HepG2 (cell line): ENCODE results near the gene NOL4L. TPM values are rescaled to one million over a fixed set of nuclear protein-coding genes. Genes with fewer than 3 reads are reported as not detected.
A peak's percentile ranks its signal among the peaks of the same experiment; 100 is the strongest.

Experiments
- CC2D1A ChIP-seq: sonication (generic); formaldehyde crosslinking; IDR thresholded peaks from 2 replicates; pipeline ENCODE4 v1.8.1; 2023; ENCODE audit warnings: mild to moderate bottlenecking, missing genetic modification reagents
- DNMT3B ChIP-seq: conservative IDR thresholded peaks from 2 replicates; pipeline ENCODE4 v1.6.1; 2016; ENCODE audit warnings: missing biosample characterization, control low read depth
- HCFC1 ChIP-seq: fragments of 150-350 bp; IDR thresholded peaks from 2 replicates; pipeline ENCODE4 v1.6.1; 2014; ENCODE audit warnings: low read depth, low read length
- HMG20B ChIP-seq: conservative IDR thresholded peaks from 2 replicates; pipeline ENCODE4 v1.6.1; 2016; ENCODE audit warnings: missing genetic modification reagents, missing compliant biosample characterization
- LRRFIP1 ChIP-seq: sonication (generic); formaldehyde crosslinking; conservative IDR thresholded peaks from 2 replicates; pipeline ENCODE4 v1.4.0; 2020; ENCODE audit warnings: missing genetic modification reagents
- MAZ ChIP-seq, 2 experiments: sonication (generic) in 1 of 2; formaldehyde crosslinking in 1 of 2; IDR thresholded peaks; 2 replicates each; pipeline versions ENCODE4 v1.5.0 to v1.6.1; 2012 to 2020; ENCODE audit warnings: low read depth in 2 of 2, mild to moderate bottlenecking in 2 of 2, borderline replicate concordance in 1 of 2, improper control_type of control experiment in 1 of 2, low read length in 1 of 2, missing genetic modification reagents in 1 of 2, moderate library complexity in 1 of 2
- PRMT3 ChIP-seq: sonication (generic); formaldehyde crosslinking; IDR thresholded peaks from 2 replicates; pipeline ENCODE4 v1.8.1; 2022; ENCODE audit warnings: low read depth, mild to moderate bottlenecking, moderate library complexity, missing genetic modification reagents, borderline replicate concordance
- SAP130 ChIP-seq: IDR thresholded peaks from 2 replicates; pipeline ENCODE4 v1.6.1; 2016; ENCODE audit warnings: low read depth
- SIN3A ChIP-seq: IDR thresholded peaks from 2 replicates; pipeline ENCODE4 v1.6.1; 2011; ENCODE audit warnings: low read depth, mild to moderate bottlenecking, control low read depth, low read length, borderline replicate concordance
- SMAD9 ChIP-seq: sonication (generic); formaldehyde crosslinking; IDR thresholded peaks from 2 replicates; pipeline ENCODE4 v1.5.1; 2020; ENCODE audit warnings: mild to moderate bottlenecking, missing genetic modification reagents
- TCF7L2 ChIP-seq: IDR thresholded peaks from 2 replicates; pipeline ENCODE4 v1.6.1; 2011; ENCODE audit warnings: mild to moderate bottlenecking, low read depth, low read length, moderate library complexity
- TFAP4 ChIP-seq: sonication (generic); IDR thresholded peaks from 2 replicates; pipeline ENCODE4 v1.6.1; 2016; ENCODE audit warnings: low read depth, borderline replicate concordance
- THAP11 ChIP-seq: IDR thresholded peaks from 2 replicates; pipeline ENCODE4 v1.6.1; 2016; ENCODE audit warnings: missing biosample characterization, missing genetic modification reagents
- TOE1 ChIP-seq: sonication (generic); formaldehyde crosslinking; IDR thresholded peaks from 2 replicates; pipeline ENCODE4 v1.4.0; 2020; ENCODE audit warnings: mild to moderate bottlenecking, missing genetic modification reagents
- U2AF2 ChIP-seq: fragments of 200-400 bp; formaldehyde crosslinking; IDR thresholded peaks from 2 replicates; pipeline ENCODE4 v1.6.1; 2017; ENCODE audit warnings: low read depth, mild to moderate bottlenecking, low read length
- ZBTB7B ChIP-seq: sonication (generic); formaldehyde crosslinking; IDR thresholded peaks from 2 replicates; pipeline ENCODE4 v1.4.0; 2020; ENCODE audit warnings: missing genetic modification reagents
- ZFP90 ChIP-seq: sonication (generic); formaldehyde crosslinking; IDR thresholded peaks from 2 replicates; pipeline ENCODE4 v1.8.0; 2022; ENCODE audit warnings: missing genetic modification reagents, mild to moderate bottlenecking, inconsistent platforms, borderline replicate concordance
- ZNF205 ChIP-seq: IDR thresholded peaks from 2 replicates; pipeline ENCODE4 v1.6.1; 2018; ENCODE audit warnings: missing biosample characterization, missing genetic modification reagents
- ZNF501 ChIP-seq: sonication (generic); formaldehyde crosslinking; IDR thresholded peaks from 2 replicates; pipeline ENCODE4 v1.5.1; 2020; ENCODE audit warnings: mild to moderate bottlenecking, moderate library complexity, missing genetic modification reagents
- ZNF550 ChIP-seq: sonication (generic); formaldehyde crosslinking; IDR thresholded peaks from 2 replicates; pipeline ENCODE4 v1.4.0; 2020; ENCODE audit warnings: mild to moderate bottlenecking, missing genetic modification reagents, borderline replicate concordance
- ZNF564 ChIP-seq: sonication (generic); formaldehyde crosslinking; IDR thresholded peaks from 2 replicates; pipeline ENCODE4 v1.8.1; 2023; ENCODE audit warnings: mild to moderate bottlenecking, missing genetic modification reagents
- polyA plus RNA-seq, 8 experiments: library from polyadenylated mRNA; depleted of rRNA in 3 of 8; stranded (reverse) in 7 of 8; unstranded in 1 of 8; fragments of >200 nt; fragmentation: Illumina TruSeq in 4 of 8; extraction: Trizol in 4 of 8; gene quantifications; 2 replicates each; pipeline versions ENCODE4 v1.2.1 to v1.2.3, GENCODE V29; 2011 to 2016; ENCODE audit warnings: low read depth in 4 of 8, missing spikeins in 1 of 8, mixed read lengths in 1 of 8; ENCODE audit not compliant: insufficient read depth in 1 of 8
- total RNA-seq, 5 experiments: library from RNA; depleted of rRNA; stranded (reverse); fragments of >200 nt; fragmentation: Illumina TruSeq; extraction: Trizol; gene quantifications; 2 replicates each; pipeline ENCODE4 v1.2.3, GENCODE V29; 2016; ENCODE audit warnings: low read depth in 1 of 5
- TF ChIP-seq, protein P1 (sequence below): sonication (generic); formaldehyde crosslinking; IDR thresholded peaks from 2 replicates; pipeline ENCODE4 v1.8.1; 2022; ENCODE audit warnings: low read depth, mild to moderate bottlenecking, missing genetic modification reagents
- TF ChIP-seq, protein P2 (sequence below): sonication (generic); formaldehyde crosslinking; IDR thresholded peaks from 2 replicates; pipeline ENCODE4 v1.8.0; 2022; ENCODE audit warnings: missing genetic modification reagents, low read depth, mild to moderate bottlenecking, borderline replicate concordance

Gene NOL4L
- total and polyA plus RNA-seq, 2 of the 13 experiments (the other 11 are each of a cell fraction or from before 2014, with no cell fraction given) = 16.6 to 35.4 TPM

GRCh38 chr20:32522776-32523612 is 62.1 kb downstream of the NOL4L start (continued):
- TF ChIP-seq LRRFIP1 = no peak
- peak; percentile 70; the same call in 1 of the 2 replicates for TF ChIP-seq TFAP4
- TF ChIP-seq CC2D1A (CRISPR knock-in tag) = no peak
- TF ChIP-seq ZNF564 (CRISPR knock-in tag) = peak; percentile 11; the same call in 1 of the 2 replicates
- no peak for TF ChIP-seq PRMT3 (CRISPR knock-in tag)
- TF ChIP-seq, protein P1, sequence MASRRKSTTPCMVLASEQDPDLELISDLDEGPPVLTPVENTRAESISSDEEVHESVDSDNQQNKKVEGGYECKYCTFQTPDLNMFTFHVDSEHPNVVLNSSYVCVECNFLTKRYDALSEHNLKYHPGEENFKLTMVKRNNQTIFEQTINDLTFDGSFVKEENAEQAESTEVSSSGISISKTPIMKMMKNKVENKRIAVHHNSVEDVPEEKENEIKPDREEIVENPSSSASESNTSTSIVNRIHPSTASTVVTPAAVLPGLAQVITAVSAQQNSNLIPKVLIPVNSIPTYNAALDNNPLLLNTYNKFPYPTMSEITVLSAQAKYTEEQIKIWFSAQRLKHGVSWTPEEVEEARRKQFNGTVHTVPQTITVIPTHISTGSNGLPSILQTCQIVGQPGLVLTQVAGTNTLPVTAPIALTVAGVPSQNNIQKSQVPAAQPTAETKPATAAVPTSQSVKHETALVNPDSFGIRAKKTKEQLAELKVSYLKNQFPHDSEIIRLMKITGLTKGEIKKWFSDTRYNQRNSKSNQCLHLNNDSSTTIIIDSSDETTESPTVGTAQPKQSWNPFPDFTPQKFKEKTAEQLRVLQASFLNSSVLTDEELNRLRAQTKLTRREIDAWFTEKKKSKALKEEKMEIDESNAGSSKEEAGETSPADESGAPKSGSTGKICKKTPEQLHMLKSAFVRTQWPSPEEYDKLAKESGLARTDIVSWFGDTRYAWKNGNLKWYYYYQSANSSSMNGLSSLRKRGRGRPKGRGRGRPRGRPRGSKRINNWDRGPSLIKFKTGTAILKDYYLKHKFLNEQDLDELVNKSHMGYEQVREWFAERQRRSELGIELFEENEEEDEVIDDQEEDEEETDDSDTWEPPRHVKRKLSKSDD (CRISPR knock-in tag) = no peak
- no peak; the same call in 1 of the 2 replicates for TF ChIP-seq TOE1
- TF ChIP-seq DNMT3B (CRISPR knock-in tag) = no peak
- no peak for TF ChIP-seq U2AF2
- TF ChIP-seq ZNF501 (CRISPR knock-in tag) = peak; percentile 61
- 0 out of 2 replicates have a peak, but pooled peaks have one; percentile 49 for TF ChIP-seq ZNF550
- no peak for TF ChIP-seq MAZ (IDR thresholded peaks at IDR 0.05; ENCODE audit: borderline replicate concordance, low read depth, low read length)
- peak; percentile 84 for TF ChIP-seq MAZ (CRISPR knock-in tag; IDR thresholded peaks at IDR 0.05; ENCODE audit: low read depth)
- peak; percentile 89 for TF ChIP-seq ZNF205 (CRISPR knock-in tag)
- no peak for TF ChIP-seq HCFC1
- TF ChIP-seq SMAD9 (CRISPR knock-in tag) = 0 out of 2 replicates have a peak, but pooled peaks have one; percentile 52
- no peak for TF ChIP-seq TCF7L2
- TF ChIP-seq ZBTB7B (CRISPR knock-in tag) = peak; percentile 93
- peak; percentile 90 for TF ChIP-seq SAP130 (CRISPR knock-in tag)
- TF ChIP-seq THAP11 (CRISPR knock-in tag) = peak; percentile 68; the same call in 1 of the 2 replicates
- no peak for TF ChIP-seq SIN3A
- TF ChIP-seq HMG20B (CRISPR knock-in tag) = peak; percentile 66
- peak; percentile 96 for TF ChIP-seq ZFP90 (CRISPR knock-in tag)
- TF ChIP-seq, protein P2, sequence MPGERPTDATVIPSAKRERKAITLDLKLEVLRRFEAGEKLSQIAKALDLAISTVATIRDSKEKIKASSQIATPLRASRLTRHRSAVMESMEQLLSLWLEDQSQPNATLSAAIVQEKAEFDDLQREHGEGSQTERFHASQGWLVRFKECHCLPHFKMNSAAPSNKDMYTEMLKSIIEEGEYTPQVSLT (CRISPR knock-in tag) = no peak
